Right renal cortex interstitium (tissue), 3 donors: ENCODE results near the gene AMN. TPM values are rescaled to one million over a fixed set of nuclear protein-coding genes. Genes with fewer than 3 reads are reported as not detected.

Source experiments
- DNase-seq, 3 donors: peaks; one replicate each; pipeline ENCODE4 v3.0.0-alpha.2; 2013; ENCODE audit warnings: low read depth in 3 of 3, low spot score in 2 of 3
- polyA plus RNA-seq, 3 donors: library from polyadenylated mRNA; unstranded; fragments of 120-200 nt; gene quantifications; one replicate each; pipeline ENCODE4 v1.2.1, GENCODE V29; 2013; ENCODE audit not compliant: insufficient read length in 3 of 3

AMN gene
- polyA plus RNA-seq, 3 donors = 15.9 to 22.6 (median 17.7) TPM

GRCh38 chr14:102941419-102942011 is 19.1 kb downstream of the AMN start:
- DNase-seq = no peak

- DNase-seq = no peak
Observed at GRCh38 chr14:102942069-102942468, 19.6 kb downstream of the AMN start.

- no peak for DNase-seq
Observed at GRCh38 chr14:102943454-102943853, 21.0 kb downstream of the AMN start.

GRCh38 chr14:102943979-102944378 is 21.5 kb downstream of the AMN start:
- no peak for DNase-seq

GRCh38 chr14:102944448-102945330 is 22.2 kb downstream of the AMN start:
- DNase-seq = no peak

GRCh38 chr14:102945346-102946130 is 23.1 kb downstream of the AMN start:
- no peak for DNase-seq

GRCh38 chr14:102947321-102948103 is 25.0 kb downstream of the AMN start:
- DNase-seq = no peak

GRCh38 chr14:102948698-102949061 is 26.2 kb downstream of the AMN start:
- DNase-seq = no peak

GRCh38 chr14:102949062-102949800 is 26.8 kb downstream of the AMN start:
- DNase-seq = no peak

- DNase-seq = no peak
Observed at GRCh38 chr14:102949801-102950451, 27.5 kb downstream of the AMN start.

- no peak for DNase-seq
Observed at GRCh38 chr14:102951034-102951433, 28.6 kb downstream of the AMN start.

GRCh38 chr14:102951799-102952198 is 29.3 kb downstream of the AMN start:
- no peak for DNase-seq

GRCh38 chr14:102952276-102952675 is 29.8 kb downstream of the AMN start:
- DNase-seq = no peak

- DNase-seq = no peak
Observed at GRCh38 chr14:102953100-102953499, 30.6 kb downstream of the AMN start.

- DNase-seq = no peak
Observed at GRCh38 chr14:102954081-102954789, 31.8 kb downstream of the AMN start.

- no peak for DNase-seq
Observed at GRCh38 chr14:102955636-102956408, 33.4 kb downstream of the AMN start.

GRCh38 chr14:102957222-102957621 is 34.8 kb downstream of the AMN start:
- DNase-seq = no peak

- DNase-seq = no peak
Observed at GRCh38 chr14:102958461-102958860, 36.0 kb downstream of the AMN start.
